ENCODE measurements around the gene OR6B3.

The OR6B3 gene

DNA sequence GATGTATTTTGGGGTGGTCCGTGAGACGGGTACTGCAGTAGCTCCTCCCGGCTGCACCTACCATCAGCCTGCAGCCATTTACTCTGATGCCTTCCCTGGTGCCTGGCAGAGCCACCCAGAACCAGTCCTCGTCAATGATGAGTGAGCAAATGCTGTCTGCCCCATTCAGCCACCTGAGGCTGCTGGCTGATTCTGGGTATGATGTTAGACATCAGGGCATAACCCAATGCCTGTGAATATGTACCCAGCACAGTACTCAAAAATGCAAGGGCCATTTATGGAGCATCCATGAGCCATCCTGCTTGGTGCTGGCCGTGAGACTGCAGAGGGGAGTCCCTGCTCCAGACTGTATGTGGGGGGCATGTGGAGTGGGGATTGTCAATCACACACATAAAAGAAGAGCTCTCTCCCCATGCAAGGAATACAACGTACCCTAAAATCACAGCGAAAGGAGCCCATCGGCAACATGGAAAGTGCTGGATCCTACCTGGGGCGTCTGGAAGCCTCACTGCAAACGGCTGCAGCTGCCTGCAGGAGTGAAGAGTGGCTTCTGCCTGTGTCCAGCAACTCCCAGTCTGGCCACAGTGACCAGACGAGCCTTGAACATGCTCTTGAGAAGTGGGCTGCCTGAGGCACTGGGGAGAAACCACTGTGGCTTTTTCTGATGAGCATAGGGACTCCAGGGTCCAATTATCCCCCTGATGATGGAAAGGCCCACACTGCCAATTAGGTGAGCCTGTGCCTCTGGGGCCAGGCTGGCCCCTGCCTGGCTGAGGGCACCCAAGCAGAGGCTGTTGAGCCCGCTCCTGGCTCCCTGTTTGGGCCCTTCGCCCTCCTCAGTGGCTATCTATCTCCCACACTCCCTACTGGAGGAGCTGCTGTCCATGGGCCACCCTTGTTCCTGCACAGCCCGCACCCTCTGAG is 20.7 kb downstream of the OR6B3 start:
- no peak for DNase-seq
- TF ChIP-seq, protein P1, sequence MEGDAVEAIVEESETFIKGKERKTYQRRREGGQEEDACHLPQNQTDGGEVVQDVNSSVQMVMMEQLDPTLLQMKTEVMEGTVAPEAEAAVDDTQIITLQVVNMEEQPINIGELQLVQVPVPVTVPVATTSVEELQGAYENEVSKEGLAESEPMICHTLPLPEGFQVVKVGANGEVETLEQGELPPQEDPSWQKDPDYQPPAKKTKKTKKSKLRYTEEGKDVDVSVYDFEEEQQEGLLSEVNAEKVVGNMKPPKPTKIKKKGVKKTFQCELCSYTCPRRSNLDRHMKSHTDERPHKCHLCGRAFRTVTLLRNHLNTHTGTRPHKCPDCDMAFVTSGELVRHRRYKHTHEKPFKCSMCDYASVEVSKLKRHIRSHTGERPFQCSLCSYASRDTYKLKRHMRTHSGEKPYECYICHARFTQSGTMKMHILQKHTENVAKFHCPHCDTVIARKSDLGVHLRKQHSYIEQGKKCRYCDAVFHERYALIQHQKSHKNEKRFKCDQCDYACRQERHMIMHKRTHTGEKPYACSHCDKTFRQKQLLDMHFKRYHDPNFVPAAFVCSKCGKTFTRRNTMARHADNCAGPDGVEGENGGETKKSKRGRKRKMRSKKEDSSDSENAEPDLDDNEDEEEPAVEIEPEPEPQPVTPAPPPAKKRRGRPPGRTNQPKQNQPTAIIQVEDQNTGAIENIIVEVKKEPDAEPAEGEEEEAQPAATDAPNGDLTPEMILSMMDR (IDR thresholded peaks at IDR 0.05; ENCODE audit: low read depth, low read length) = no peak
- Histone ChIP-seq H3K36me3 (no peaks in the 10 kb centered on the region), H3K27ac (no peak overlapping the region), H3K4me3 (ENCODE audit: low read depth, low read length) (no peak overlapping the region), H3K27me3 (ENCODE audit: insufficient read depth, low read depth, severe bottlenecking) (peaks cover 82% of the 10 kb centered on the region), H3K9me3 (ENCODE audit: severe bottlenecking) (no peaks in the 10 kb centered on the region)

DNA sequence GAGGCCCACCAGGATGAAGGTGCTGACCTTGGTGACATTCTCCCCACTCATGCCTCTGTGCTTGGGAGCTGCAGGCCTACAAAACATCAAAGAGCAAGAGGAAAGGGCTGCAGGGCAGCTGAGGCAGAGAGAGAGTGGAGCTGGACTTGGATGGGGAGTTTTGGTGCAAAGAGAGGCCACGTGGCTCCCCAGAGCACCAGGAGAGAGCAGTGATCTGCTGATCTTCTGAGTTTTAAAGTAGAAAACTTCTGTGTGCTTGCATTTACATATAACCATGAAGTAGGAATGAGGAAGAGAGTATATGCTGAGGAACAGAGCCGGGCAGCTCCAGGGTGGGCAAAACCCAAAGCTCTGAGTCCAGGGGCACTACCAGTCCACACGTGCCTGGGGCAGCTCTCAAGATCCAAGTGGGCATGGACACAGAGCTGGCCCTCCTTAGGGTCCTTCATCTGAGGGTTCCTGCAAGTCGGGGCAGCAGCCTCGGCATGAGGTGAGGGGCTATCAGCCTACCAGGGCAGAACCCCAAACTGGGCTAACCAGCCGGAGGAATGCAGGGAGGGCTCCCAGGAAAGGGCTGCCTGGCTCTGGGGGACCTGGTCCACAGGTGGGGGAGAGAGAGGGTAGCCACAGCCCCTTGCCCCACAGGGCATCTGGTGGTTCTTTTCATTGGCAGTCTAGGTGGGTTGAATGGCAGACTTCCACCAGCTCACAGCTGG is 22.8 kb downstream of the OR6B3 start, which contains the start of gene OR6B2:
OR6B2 (minus strand) TSS at position 51 of the 716 bp plus-strand sequence; CDS start at position 51, 0 bp downstream.
- H3K27me3 ChIP-seq (ENCODE audit: insufficient read depth, low read depth, severe bottlenecking) = peaks cover 70% of the 10 kb centered on the region
- no peak within 1 kb of the TSS for H3K27ac ChIP-seq
- TF ChIP-seq, protein P1 (IDR thresholded peaks at IDR 0.05; ENCODE audit: low read depth, low read length) = no peak
- H3K9me3 ChIP-seq (ENCODE audit: severe bottlenecking) = no peaks in the 10 kb centered on the region
- H3K4me3 ChIP-seq (ENCODE audit: low read depth, low read length) = no peak within 1 kb of the TSS
- H3K36me3 ChIP-seq = no peaks in the 10 kb centered on the region
- no peak for DNase-seq

DNA sequence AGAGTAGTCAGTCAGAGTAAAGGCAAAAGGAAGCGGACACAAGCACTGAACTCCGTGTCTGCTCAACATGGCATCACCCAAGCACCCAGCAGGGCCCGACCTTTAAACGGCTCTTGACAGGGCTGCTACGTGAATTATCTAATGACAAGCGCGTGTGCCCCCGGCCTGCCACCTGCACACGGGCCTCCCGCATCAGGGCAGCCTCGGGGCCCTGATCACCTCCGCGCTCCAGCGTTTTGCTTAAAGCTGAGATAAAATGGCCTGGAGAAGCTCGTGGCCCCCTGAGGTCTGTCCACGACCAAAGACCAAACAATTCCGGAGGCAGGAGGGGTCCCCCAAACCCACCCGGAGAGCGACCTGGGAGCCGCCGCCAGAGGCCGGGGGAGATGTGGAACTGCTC is 28.6 kb downstream of the OR6B3 start:
- TF ChIP-seq, protein P1 (IDR thresholded peaks at IDR 0.05; ENCODE audit: low read depth, low read length) = no peak
- Histone ChIP-seq H3K27me3 (ENCODE audit: insufficient read depth, low read depth, severe bottlenecking) (peaks cover 19% of the 10 kb centered on the region), H3K36me3 (peaks cover 16% of the 10 kb centered on the region), H3K4me3 (ENCODE audit: low read depth, low read length) (peak overlapping the region; percentile 80), H3K9me3 (ENCODE audit: severe bottlenecking) (no peaks in the 10 kb centered on the region), H3K27ac (no peak overlapping the region)
- DNase-seq = no peak

DNA sequence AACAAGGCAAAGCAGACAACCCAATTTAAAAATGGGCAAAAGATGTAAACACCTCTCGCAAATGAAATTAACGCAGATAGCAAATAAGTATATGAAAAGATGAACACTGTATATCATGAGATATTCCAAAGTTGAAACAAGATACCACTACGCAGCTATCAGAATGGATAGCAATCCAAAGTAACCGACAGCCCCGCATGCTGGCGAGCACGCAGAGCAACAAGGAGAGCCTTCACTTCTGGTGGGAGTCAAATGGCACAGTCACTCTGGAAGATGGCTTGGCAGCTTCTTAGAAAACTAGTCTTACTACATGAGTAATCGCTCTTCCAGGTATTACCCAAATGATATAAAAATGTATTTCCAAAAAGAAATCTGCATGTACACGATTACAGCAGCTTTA is 29.5 kb downstream of the OR6B3 start:
- Histone ChIP-seq H3K9me3 (ENCODE audit: severe bottlenecking) (no peaks in the 10 kb centered on the region), H3K27ac (no peak overlapping the region), H3K4me3 (ENCODE audit: low read depth, low read length) (no peak overlapping the region), H3K27me3 (ENCODE audit: insufficient read depth, low read depth, severe bottlenecking) (peaks cover 14% of the 10 kb centered on the region), H3K36me3 (peaks cover 21% of the 10 kb centered on the region)
- TF ChIP-seq, protein P1 (IDR thresholded peaks at IDR 0.05; ENCODE audit: low read depth, low read length) = no peak
- DNase-seq = no peak

DNA sequence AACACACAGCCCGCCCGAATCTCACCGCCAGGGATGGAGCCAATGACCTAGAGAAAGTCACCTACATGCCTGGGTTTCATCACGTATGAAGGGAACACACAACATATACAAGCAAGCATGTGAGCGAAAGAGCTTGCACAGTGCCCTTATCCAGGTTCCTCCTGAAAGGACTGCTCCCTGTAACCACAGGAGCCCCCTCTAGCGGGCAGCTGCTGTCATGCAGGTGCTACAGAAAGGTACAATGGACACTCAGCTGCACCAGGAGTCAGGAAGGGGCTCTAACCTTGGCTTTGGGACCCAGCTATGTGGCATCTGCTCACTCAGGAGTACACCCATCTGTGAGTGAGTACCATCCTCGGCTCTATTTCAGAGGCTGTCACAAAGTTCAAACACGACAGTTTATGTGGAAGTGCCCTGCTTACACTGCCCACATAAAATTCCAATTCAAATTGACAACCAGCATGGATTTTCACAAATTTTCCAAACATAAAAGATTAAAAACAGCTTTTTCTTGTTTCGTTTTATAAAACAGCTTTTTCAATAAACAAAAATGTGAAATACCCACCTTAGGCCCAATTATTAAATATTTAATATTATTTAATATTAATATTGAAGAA is 31.7 kb downstream of the OR6B3 start:
- peak; percentile 80 for DNase-seq

More for the DNA sequence above, 31.7 kb downstream of the OR6B3 start:
- Histone ChIP-seq H3K9me3 (ENCODE audit: severe bottlenecking) (no peaks in the 10 kb centered on the region), H3K27ac (no peak overlapping the region), H3K4me3 (ENCODE audit: low read depth, low read length) (no peak overlapping the region), H3K27me3 (ENCODE audit: insufficient read depth, low read depth, severe bottlenecking) (no peaks in the 10 kb centered on the region), H3K36me3 (peaks cover 38% of the 10 kb centered on the region)
- TF ChIP-seq, protein P1 (IDR thresholded peaks at IDR 0.05; ENCODE audit: low read depth, low read length) = peak; percentile 95

Measured in WERI-Rb-1 (cell line).